ENCODE measurements around the gene NKTR. TPM values are rescaled to one million over a fixed set of nuclear protein-coding genes. Genes with fewer than 3 reads are reported as not detected.

Gene NKTR
- polyA plus RNA-seq, 1 of the 3 experiments (the other 2 are of a cell fraction), result 19.2 TPM

- TF ChIP-seq USF2 (IDR thresholded peaks at IDR 0.05; ENCODE audit: borderline replicate concordance, low read depth, low read length) (no peak), TCF12 (IDR thresholded peaks at IDR 0.05) (no peak)
Observed at GRCh38 chr3:42657675-42658074, 57.2 kb downstream of the NKTR start (continued).

DNA sequence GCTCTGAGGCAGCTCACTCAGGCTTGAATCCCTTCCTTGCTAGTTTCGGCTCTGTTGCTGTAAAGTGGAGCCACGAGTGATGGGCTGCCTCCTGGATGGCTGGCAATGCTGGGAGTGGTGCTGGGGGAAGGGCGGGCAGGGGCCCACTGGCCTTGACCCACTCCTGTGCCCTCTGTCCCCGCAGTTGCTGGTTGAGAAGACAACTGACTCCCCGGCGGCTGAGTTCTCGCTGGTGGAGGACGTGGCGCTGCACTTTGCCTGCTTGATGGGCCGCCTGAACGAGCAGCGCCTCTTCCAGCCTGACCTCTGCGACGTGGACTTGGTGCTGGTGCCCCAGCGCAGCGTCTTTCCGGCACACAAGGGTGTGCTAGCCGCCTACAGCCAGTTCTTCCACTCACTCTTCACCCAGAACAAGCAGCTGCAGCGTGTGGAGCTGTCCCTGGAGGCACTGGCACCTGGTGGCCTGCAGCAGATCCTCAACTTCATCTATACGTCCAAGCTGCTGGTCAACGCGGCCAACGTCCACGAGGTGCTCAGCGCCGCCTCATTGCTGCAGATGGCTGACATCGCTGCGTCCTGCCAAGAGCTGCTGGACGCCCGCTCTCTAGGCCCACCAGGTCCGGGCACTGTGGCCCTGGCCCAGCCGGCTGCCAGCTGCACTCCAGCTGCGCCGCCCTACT is 57.7 kb downstream of the NKTR start:
- Histone ChIP-seq H3K79me2 (ENCODE audit: insufficient read depth) (peaks cover 34% of the 10 kb centered on the region; the same call in 1 of the 2 replicates), H3F3A (replicated peaks; ENCODE audit: insufficient read depth) (no peaks in the 10 kb centered on the region), H3K27me3 (ENCODE audit: insufficient read depth) (no peaks in the 10 kb centered on the region), H3K4me3 (ENCODE audit: low read depth in 2 of 2, low read length in 1 of 2) (no peak overlapping the region), H3K4me1 (ENCODE audit: control insufficient read depth in 1 of 2, insufficient read depth in 2 of 2, low read depth in 1 of 2, low read length in 1 of 2) (peaks cover 4 to 20% of the 10 kb centered on the region in 2 experiments; a peak in 1 of 4 replicates), H3K36me3 (replicated peaks in 1 of 2; ENCODE audit: control insufficient read depth in 1 of 2, insufficient read depth in 2 of 2, low read length in 1 of 2) (peaks cover 0 to 27% of the 10 kb centered on the region in 2 experiments), H3K9ac (no peak overlapping the region), H4K20me1 (ENCODE audit: insufficient read depth) (peaks cover 8% of the 10 kb centered on the region; the same call in 1 of the 2 replicates), H2AFZ (ENCODE audit: low read depth) (no peak overlapping the region), H3K4me2 (no peak overlapping the region), H3K9me3 (no peaks in the 10 kb centered on the region), H3K9me2 (no peaks in the 10 kb centered on the region), H3K27ac (ENCODE audit: low read depth in 2 of 2, low read length in 1 of 2) (no peak overlapping the region)
- ChIA-PET POLR2A (no interaction called here), CTCF (interaction anchor here (0.5 to 1.1 kb wide), 3 partner anchors 12 to 87 kb away, joined by 3 to 4 read pairs (median 3); no protein-coding TSS in a partner anchor)
- no peak for DNase-seq
- TF ChIP-seq ELF1 (IDR thresholded peaks at IDR 0.05) (no peak), TEAD4 (IDR thresholded peaks at IDR 0.05; ENCODE audit: borderline replicate concordance, insufficient read depth) (no peak), SIN3A (IDR thresholded peaks at IDR 0.05; ENCODE audit: borderline replicate concordance, low read depth, low read length) (no peak), FOSL2 (IDR thresholded peaks at IDR 0.05; ENCODE audit: borderline replicate concordance, low read depth) (no peak)
- 97% methylated on average over 5 of the region's 34 CpGs for WGBS (ENCODE audit: low lambda C conversion rate)

DNA sequence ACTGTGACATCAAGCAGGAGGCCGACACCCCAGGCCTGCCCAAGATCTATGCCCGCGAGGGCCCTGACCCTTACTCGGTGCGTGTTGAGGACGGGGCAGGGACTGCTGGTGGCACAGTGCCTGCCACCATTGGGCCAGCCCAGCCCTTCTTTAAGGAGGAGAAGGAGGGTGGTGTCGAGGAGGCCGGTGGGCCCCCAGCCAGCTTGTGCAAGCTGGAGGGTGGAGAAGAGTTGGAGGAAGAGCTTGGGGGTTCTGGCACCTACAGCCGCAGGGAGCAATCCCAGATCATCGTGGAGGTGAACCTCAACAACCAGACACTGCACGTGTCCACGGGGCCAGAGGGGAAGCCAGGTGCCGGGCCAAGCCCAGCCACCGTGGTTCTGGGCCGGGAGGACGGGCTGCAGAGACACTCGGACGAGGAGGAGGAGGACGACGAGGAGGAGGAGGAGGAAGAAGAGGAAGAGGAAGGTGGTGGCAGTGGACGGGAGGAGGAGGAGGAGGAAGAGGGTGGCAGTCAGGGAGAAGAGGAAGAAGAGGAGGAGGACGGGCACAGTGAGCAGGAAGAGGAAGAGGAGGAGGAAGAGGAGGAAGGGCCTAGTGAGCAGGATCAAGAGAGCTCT is 58.4 kb downstream of the NKTR start:
- WGBS (ENCODE audit: low lambda C conversion rate), result 95% methylated on average over 22 of the region's 22 CpGs
- H3F3A ChIP-seq (replicated peaks; ENCODE audit: insufficient read depth), result no peaks in the 10 kb centered on the region
- no peaks in the 10 kb centered on the region for H3K27me3 ChIP-seq (ENCODE audit: insufficient read depth)
- peaks cover 27% of the 10 kb centered on the region; the same call in 1 of the 2 replicates for H3K79me2 ChIP-seq (ENCODE audit: insufficient read depth)
- DNase-seq, result no peak
- TF ChIP-seq EP300 (IDR thresholded peaks at IDR 0.05; ENCODE audit: borderline replicate concordance in 1 of 2, low read depth in 1 of 2, low read length in 1 of 2), result no peak
- H3K9me3 ChIP-seq, result no peaks in the 10 kb centered on the region
- no peaks in the 10 kb centered on the region for H3K9me2 ChIP-seq
- CTCF ChIA-PET, result interaction anchor here (1.0 to 1.1 kb wide), 2 partner anchors 11 to 86 kb away, joined by 3 to 4 read pairs; no protein-coding TSS in a partner anchor
- H3K4me1 ChIP-seq (ENCODE audit: control insufficient read depth in 1 of 2, insufficient read depth in 2 of 2, low read depth in 1 of 2, low read length in 1 of 2), result peaks cover 4 to 15% of the 10 kb centered on the region in 2 experiments; a peak in 1 of 4 replicates
- H3K9ac ChIP-seq, result no peak overlapping the region
- peaks cover 0 to 27% of the 10 kb centered on the region in 2 experiments for H3K36me3 ChIP-seq (replicated peaks in 1 of 2; ENCODE audit: control insufficient read depth in 1 of 2, insufficient read depth in 2 of 2, low read length in 1 of 2)
- no peak overlapping the region for H2AFZ ChIP-seq (ENCODE audit: low read depth)
- no peak overlapping the region for H3K27ac ChIP-seq (ENCODE audit: low read depth in 2 of 2, low read length in 1 of 2)
- no peak overlapping the region for H3K4me2 ChIP-seq
- POLR2A ChIA-PET, result no interaction called here
- H4K20me1 ChIP-seq (ENCODE audit: insufficient read depth), result peaks cover 8% of the 10 kb centered on the region; the same call in 1 of the 2 replicates
- H3K4me3 ChIP-seq (ENCODE audit: low read depth in 2 of 2, low read length in 1 of 2), result no peak overlapping the region
